Activated naive CD4-positive, alpha-beta T cell treated with anti-CD3 and anti-CD28 coated beads, Interleukin-2, amount 50 U/mL, for 24 hours (primary cell): ENCODE data around the gene CD44.
"Not testable (repeated sequence)": the region's sequence is repeated elsewhere in the genome, so short reads cannot be mapped to it uniquely, and the experiment has no call there.

Experiments
- H3K27ac Mint-ChIP-seq: one replicate; pipeline ENCODE4 v1.8.0; 2021; ENCODE audit warnings: mild to moderate bottlenecking, mixed read lengths
- H3K27me3 Mint-ChIP-seq: one replicate; pipeline ENCODE4 v1.8.0; 2021; ENCODE audit warnings: mixed read lengths
- H3K36me3 Mint-ChIP-seq: one replicate; pipeline ENCODE4 v1.8.0; 2021; ENCODE audit warnings: mixed read lengths
- H3K4me1 Mint-ChIP-seq: one replicate; pipeline ENCODE4 v1.8.0; 2021; ENCODE audit warnings: mixed read lengths
- H3K4me3 Mint-ChIP-seq: one replicate; pipeline ENCODE4 v1.8.0; 2021; ENCODE audit warnings: mild to moderate bottlenecking, mixed read lengths
- H3K9me3 Mint-ChIP-seq: one replicate; pipeline ENCODE4 v1.8.0; 2021; ENCODE audit warnings: mixed read lengths

The CD44 gene

DNA sequence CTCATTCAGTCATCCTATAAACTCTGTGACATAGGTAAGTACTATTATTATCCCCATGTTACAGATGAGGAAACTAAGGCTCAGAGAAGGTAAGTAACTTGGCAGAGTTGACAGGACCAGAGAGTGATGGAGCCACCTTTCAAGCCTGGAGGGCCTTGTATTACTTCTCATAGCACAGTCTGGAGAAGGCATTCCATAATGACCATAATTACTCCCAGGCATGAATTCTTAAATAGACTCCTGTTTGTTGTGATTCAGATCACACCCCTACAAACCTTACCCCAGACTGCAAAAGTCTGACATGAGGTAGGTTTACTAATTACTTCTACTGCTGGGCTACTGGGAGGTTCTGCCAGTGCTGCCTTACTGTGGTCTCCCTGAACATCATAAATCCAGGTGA is 77.0 kb downstream of the CD44 start:
- no peaks in the 10 kb centered on the region for H3K9me3 Mint-ChIP-seq
- H3K4me1 Mint-ChIP-seq = peaks cover 79% of the 10 kb centered on the region
- peak overlapping the region; percentile 95 for H3K27ac Mint-ChIP-seq
- H3K36me3 Mint-ChIP-seq = peaks cover 73% of the 10 kb centered on the region
- no peaks in the 10 kb centered on the region for H3K27me3 Mint-ChIP-seq
- peak overlapping the region; percentile 24 for H3K4me3 Mint-ChIP-seq

DNA sequence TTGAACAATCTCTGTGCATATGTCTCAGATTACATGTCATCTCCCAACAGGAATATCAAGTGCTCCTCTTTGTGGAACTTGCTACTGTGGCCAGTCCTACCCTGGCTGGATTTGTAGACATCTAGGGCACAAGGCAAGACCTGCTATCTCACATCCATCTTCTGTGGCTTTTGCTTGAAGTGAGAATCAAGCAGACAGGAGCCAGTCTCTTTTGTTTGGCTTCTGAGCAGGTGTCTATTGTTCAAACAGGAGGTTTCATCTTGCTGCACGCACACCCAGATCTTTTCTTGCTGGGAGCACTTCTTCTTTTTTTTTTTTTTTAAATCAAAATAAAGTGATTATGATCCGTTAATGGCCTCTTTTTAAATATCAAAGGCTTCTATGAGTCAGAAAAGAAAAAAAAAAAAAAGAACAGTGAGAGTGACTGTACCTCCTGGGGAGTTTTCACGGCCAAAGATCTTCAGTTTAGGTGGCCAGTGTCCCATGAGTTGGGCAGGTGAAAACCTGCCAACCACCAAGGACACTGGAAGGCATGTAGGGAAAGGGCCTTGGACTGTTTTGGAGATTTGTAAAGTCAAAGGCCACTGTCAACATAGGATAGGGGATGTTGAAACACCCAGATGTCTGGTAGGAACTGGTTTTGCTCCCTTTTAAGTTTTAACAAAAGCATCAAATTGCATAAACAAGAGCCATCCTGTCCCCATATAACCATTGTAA is 78.1 kb downstream of the CD44 start:
- Mint-ChIP-seq H3K27ac (peak overlapping the region; percentile 88), H3K4me3 (peak overlapping the region; percentile 60), H3K27me3 (no peaks in the 10 kb centered on the region), H3K4me1 (peaks cover 72% of the 10 kb centered on the region), H3K36me3 (peaks cover 70% of the 10 kb centered on the region), H3K9me3 (no peaks in the 10 kb centered on the region)

DNA sequence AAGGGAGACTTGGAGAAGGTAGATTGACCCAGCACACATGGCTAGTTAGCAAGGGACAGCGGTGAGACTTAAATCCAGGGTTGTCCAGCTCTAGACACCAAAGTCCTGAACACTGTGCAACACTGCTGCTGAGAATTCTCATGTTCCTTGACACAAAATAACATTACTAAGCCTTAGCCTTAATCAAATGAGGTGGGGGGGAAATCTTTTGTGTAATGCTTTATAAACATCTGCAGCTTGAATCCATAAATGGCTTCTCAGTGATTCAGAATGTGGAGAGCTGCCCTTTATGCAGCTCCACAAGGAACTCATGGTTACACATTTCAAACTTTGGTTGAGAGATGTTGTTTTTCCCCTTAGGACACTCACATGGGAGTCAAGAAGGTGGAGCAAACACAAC is 80.0 kb downstream of the CD44 start:
- Mint-ChIP-seq H3K36me3 (peaks cover 62% of the 10 kb centered on the region), H3K9me3 (no peaks in the 10 kb centered on the region), H3K4me3 (no peak overlapping the region), H3K27ac (peak overlapping the region; percentile 75), H3K4me1 (peaks cover 57% of the 10 kb centered on the region), H3K27me3 (no peaks in the 10 kb centered on the region)

DNA sequence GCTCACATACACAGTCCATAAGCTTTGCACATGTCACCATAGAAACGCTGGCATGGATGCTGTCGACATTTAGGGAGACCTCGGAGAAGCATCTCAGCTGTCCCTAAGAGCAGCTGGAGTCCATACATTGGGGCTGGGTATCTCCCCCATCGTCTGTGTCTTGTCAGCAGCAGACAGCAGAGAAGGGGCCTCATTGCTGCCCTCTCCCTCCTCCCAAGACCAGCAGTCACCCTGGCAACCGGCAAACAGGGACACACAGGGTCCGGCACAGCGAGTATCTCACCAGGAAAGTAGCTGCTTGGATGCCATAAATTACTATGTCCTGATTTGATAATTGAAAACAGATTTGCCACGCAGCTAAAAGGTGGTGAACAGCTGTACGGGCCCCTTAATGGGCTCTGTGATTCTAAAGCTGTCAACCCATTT is 84.4 kb downstream of the CD44 start:
- H3K27ac Mint-ChIP-seq = peak overlapping the region; percentile 30
- H3K36me3 Mint-ChIP-seq = peaks cover 56% of the 10 kb centered on the region
- H3K4me1 Mint-ChIP-seq = peaks cover 27% of the 10 kb centered on the region
- H3K4me3 Mint-ChIP-seq = no peak overlapping the region
- no peaks in the 10 kb centered on the region for H3K27me3 Mint-ChIP-seq
- no peaks in the 10 kb centered on the region for H3K9me3 Mint-ChIP-seq

DNA sequence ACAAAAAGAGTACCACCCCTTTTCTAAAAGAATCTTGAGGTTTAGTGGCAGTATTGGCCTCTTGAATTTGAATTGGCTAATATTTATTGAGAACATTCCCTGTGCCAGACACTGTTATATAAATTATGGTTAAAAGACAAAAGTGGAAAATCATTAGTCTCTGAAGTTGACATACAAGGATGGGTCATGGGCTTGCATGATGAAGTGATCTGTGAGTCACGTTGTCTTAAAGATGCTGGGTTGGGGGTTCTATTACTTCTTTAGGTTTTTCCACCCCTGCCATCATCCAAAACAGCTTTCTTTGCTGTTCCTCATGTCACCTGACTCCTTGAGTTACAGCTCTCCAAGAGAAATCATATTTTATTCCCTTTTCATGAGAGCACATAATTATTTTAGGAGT is 85.0 kb downstream of the CD44 start:
- Mint-ChIP-seq H3K27me3 (no peaks in the 10 kb centered on the region), H3K4me1 (peaks cover 24% of the 10 kb centered on the region), H3K36me3 (peaks cover 56% of the 10 kb centered on the region), H3K27ac (peak overlapping the region; percentile 30), H3K4me3 (no peak overlapping the region), H3K9me3 (no peaks in the 10 kb centered on the region)

DNA sequence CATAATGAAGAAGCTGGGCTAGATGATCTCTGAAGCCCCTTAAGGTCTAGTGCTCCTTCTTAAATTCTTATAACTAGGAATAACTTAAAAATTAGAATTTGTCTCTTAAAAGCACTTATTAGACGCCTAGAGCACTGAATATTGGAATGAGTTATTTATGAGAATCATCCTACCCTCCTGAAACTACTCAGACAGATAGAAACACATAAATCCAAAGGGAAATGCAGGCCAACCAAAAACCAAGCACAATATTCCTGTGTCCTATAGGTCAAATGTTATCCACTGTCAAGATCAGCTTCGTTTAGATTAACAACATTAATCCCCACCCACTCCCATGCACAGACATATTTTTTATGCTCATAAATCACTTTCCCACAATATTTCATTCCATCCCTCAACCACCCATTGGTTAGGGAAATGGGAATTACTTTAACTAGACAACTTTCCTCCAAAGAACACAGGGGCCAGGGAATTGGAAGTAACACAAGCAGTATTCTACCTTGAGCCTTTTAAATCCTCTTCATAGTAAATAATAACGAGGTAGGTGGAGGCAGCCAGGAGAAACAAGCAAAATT is 87.1 kb downstream of the CD44 start:
- Mint-ChIP-seq H3K27ac (peak overlapping the region; percentile 85), H3K27me3 (no peaks in the 10 kb centered on the region), H3K4me3 (no peak overlapping the region), H3K36me3 (peaks cover 63% of the 10 kb centered on the region), H3K9me3 (no peaks in the 10 kb centered on the region), H3K4me1 (peaks cover 20% of the 10 kb centered on the region)

DNA sequence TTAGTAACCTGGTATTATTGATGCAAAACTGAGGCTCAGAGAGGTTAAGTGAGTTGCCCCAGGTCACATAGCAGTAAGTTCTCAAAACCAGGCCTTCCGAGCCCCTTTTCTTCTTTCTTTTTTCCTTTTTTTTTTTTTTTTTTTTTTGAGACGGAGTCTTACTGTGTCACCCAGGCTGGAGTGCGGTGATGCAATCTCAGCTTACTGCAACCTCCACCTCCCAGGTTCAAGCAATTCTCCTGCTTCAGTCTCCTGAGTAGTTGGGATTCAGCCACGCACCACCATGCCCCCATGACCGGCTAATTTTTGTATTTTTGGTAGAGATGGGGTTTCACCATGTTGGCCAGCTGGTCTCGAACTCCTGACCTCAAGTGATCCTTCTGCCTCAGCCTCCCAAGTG is 87.8 kb downstream of the CD44 start:
- H3K27ac Mint-ChIP-seq, H3K27me3 Mint-ChIP-seq, H3K4me3 Mint-ChIP-seq, H3K9me3 Mint-ChIP-seq: not testable (repeated sequence)
- Mint-ChIP-seq H3K4me1 (peaks cover 16% of the 10 kb centered on the region), H3K36me3 (peaks cover 65% of the 10 kb centered on the region)

DNA sequence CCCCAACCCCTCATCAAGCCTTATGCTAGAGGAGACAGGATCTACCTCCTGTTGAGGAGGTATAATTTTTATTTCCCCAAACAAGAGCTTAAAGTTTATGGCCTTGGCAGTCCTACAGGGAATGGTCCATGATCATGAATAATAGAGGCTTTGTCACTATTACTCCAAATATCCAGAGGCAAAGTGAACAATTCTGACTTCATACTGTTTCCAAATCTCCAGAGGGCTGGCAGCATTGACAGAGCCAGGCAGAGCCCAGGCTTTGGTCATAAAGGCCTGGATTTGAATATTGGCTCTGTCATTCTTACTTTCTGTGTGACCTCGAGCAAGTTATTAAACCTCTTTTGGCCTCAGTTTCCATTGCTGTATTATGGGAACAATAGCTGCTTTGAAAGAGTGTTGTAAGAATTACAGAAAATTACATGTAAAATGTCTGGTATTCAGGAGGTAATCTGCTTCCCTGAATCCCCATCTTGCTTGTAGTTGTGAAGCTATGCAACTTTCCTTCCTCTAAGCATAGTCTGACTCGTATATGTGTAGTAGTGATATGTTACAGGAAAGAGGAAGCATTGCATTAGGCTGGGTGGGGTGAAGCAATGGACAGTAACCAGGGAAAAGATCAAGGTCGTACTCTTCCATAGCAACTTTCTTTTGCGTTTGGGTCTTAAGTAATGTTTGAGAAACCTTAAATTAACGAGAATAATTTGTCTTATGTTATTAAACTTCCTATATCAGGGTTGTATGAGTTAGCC is 88.8 kb downstream of the CD44 start:
- Mint-ChIP-seq H3K36me3 (peaks cover 67% of the 10 kb centered on the region), H3K4me1 (peaks cover 23% of the 10 kb centered on the region), H3K9me3 (no peaks in the 10 kb centered on the region), H3K27ac (peak overlapping the region; percentile 84), H3K27me3 (no peaks in the 10 kb centered on the region), H3K4me3 (no peak overlapping the region)

DNA sequence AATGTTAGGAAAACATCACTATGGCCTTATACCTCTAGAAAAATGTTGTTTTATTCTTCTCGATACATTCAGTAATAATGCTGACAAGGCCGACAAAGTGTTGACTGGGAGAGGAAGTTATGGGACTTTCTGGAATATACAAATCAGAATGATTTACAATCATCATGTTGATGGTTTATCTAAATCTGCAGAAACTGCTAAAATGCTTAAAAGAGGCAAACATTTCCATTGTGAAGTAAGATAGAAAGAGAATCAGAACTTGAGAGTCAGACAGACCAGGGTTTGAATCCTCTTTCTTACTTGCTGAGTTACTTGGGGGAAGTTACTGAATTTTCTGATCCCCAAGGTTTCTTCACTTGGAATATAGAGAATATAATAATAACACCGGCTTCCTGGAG is 89.4 kb downstream of the CD44 start:
- Mint-ChIP-seq H3K27ac (peak overlapping the region; percentile 14), H3K4me3 (no peak overlapping the region), H3K4me1 (peaks cover 26% of the 10 kb centered on the region), H3K27me3 (no peaks in the 10 kb centered on the region), H3K36me3 (peaks cover 65% of the 10 kb centered on the region), H3K9me3 (no peaks in the 10 kb centered on the region)

DNA sequence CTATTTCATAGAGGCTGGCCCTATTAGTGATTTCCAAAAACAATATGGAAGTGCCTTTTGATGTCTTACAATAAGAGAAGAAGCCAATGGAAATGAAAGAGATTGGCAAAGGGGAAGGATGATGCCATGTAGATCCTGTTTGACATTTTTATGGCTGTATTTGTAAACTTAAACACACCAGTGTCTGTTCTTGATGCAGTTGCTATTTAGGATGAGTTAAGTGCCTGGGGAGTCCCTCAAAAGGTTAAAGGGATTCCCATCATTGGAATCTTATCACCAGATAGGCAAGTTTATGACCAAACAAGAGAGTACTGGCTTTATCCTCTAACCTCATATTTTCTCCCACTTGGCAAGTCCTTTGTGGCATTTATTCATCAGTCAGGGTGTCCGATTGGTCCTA is 91.4 kb downstream of the CD44 start:
- Mint-ChIP-seq H3K4me3 (no peak overlapping the region), H3K27ac (peak overlapping the region; percentile 43), H3K27me3 (no peaks in the 10 kb centered on the region), H3K9me3 (no peaks in the 10 kb centered on the region), H3K36me3 (peaks cover 57% of the 10 kb centered on the region), H3K4me1 (peaks cover 45% of the 10 kb centered on the region)

DNA sequence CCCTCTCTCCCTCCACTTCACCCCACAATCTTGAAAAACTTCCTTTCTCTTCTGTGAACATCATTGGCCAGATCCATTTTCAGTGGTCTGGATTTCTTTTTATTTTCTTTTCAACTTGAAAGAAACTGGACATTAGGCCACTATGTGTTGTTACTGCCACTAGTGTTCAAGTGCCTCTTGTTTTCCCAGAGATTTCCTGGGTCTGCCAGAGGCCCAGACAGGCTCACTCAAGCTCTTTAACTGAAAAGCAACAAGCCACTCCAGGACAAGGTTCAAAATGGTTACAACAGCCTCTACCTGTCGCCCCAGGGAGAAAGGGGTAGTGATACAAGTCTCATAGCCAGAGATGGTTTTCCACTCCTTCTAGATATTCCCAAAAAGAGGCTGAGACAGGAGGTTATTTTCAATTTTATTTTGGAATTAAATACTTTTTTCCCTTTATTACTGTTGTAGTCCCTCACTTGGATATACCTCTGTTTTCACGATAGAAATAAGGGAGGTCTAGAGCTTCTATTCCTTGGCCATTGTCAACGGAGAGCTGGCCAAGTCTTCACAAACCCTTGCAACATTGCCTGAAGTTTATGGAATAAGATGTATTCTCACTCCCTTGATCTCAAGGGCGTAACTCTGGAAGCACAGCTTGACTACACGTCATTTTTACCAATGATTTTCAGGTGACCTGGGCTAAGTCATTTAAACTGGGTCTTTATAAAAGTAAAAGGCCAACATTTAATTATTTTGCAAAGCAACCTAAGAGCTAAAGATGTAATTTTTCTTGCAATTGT is 92.3 kb downstream of the CD44 start:
- Mint-ChIP-seq H3K36me3 (peaks cover 53% of the 10 kb centered on the region), H3K27ac (peak overlapping the region; percentile 48), H3K4me3 (no peak overlapping the region), H3K27me3 (no peaks in the 10 kb centered on the region), H3K4me1 (peaks cover 50% of the 10 kb centered on the region), H3K9me3 (no peaks in the 10 kb centered on the region)

DNA sequence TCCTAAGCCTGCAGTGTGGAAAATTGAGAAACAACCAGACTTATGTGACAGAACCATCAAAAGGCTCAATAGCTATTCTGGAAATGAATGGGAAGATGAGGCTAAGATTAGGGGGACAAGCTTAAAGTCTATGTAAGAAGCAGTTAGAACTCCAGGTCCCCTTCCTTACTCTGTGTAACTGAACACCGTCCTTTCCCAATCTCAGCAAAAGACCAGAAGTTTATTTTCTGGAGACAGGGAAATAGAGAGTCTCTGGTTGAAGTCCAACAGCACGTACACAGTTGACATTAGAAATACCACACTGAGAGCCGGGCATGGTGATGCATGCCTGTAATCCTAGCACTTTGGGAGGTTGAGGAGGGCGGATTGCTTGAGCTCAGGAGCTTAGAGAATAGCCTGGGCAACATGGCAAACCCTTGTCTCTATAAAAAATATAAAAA is 93.9 kb downstream of the CD44 start:
- Mint-ChIP-seq H3K4me3 (no peak overlapping the region), H3K4me1 (peaks cover 60% of the 10 kb centered on the region), H3K9me3 (no peaks in the 10 kb centered on the region)

DNA sequence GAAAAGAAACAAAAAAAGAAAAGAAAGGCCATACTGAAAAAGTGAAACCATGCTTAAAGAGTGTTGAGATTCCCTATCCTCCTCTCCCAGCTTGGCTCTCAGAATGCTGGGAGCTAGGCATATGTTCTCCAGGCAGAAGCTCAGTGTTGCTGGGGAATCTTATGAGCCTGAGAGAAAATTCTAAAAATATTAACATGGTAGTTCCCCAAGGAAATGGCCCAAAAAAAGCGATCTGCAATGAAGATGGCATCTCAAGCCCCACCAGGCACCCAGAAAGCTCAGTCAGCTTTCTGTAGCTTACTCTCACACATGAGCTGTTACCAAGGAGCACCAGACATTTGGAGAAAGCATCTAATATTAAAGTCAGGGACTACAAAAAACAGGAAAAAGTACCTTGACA is 94.5 kb downstream of the CD44 start:
- Mint-ChIP-seq H3K4me3 (no peak overlapping the region), H3K36me3 (peaks cover 43% of the 10 kb centered on the region), H3K4me1 (peaks cover 63% of the 10 kb centered on the region), H3K27me3 (no peaks in the 10 kb centered on the region), H3K27ac (peak overlapping the region; percentile 53), H3K9me3 (no peaks in the 10 kb centered on the region)

More for the DNA sequence above, 93.9 kb downstream of the CD44 start:
- Mint-ChIP-seq H3K36me3 (peaks cover 45% of the 10 kb centered on the region), H3K27ac (peak overlapping the region; percentile 92), H3K27me3 (no peaks in the 10 kb centered on the region)

DNA sequence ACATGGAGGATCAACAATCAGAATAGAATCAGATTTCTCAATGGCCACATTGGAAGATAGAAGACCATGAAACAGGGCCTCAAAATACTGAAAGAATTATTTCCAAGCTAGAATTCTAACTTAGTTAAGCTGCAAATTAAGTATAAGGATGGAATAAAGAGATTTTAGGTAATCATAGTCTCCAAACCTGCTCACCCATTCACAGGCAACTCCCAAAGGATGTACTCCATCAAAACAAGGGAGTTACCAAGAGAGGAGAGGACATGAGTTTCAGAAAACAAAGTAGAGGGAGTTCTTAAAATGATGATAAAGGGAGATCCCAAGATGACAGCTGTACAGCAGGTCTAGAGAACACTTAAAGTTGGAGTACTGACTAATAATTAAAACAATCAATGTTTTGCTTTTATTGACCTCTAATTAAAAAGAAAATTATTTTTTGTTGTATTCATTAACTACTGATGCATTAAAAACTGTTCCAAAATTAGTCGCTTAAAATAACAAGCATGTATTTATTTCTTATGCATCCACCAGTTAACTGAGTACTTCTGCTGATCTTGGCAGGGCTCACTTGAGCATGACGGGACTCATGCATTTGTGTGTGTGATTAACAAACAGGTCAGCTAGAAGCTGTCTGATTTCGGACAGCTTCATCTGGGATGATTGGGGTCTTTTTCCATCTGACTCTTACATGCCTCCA is 95.6 kb downstream of the CD44 start:
- H3K4me3 Mint-ChIP-seq = no peak overlapping the region
- peaks cover 33% of the 10 kb centered on the region for H3K36me3 Mint-ChIP-seq
- H3K4me1 Mint-ChIP-seq = peaks cover 67% of the 10 kb centered on the region
- H3K27me3 Mint-ChIP-seq = no peaks in the 10 kb centered on the region
- no peaks in the 10 kb centered on the region for H3K9me3 Mint-ChIP-seq
- peak overlapping the region; percentile 64 for H3K27ac Mint-ChIP-seq

DNA sequence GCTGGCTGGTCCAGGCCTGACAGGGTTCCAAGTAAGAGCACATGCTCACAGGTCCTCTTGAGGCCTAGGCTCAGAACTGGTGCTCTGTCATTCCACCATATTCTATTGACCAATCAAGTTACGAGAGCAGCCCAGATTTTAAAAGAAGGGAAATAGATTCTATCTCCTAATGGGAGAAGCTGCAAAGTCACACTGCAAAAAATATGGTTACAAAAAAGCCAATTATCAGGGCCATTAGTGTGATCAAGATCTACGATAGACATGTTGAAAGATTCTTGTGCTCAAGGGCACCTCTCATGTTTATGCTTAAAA is 96.1 kb downstream of the CD44 start:
- Mint-ChIP-seq H3K4me1 (peaks cover 72% of the 10 kb centered on the region), H3K36me3 (peaks cover 28% of the 10 kb centered on the region), H3K27me3 (no peaks in the 10 kb centered on the region), H3K9me3 (no peaks in the 10 kb centered on the region), H3K4me3 (no peak overlapping the region), H3K27ac (peak overlapping the region; percentile 70)
